ENCODE data around the gene DBP.

- no peak for TF ChIP-seq YY1 (IDR thresholded peaks at IDR 0.05; ENCODE audit: low read depth)
- no peak for TF ChIP-seq NFIC (IDR thresholded peaks at IDR 0.05)
- TF ChIP-seq USF1 (IDR thresholded peaks at IDR 0.05): no peak
- TF ChIP-seq REST (IDR thresholded peaks at IDR 0.05; ENCODE audit: low read depth): no peak
- TF ChIP-seq TAF1 (IDR thresholded peaks at IDR 0.05; ENCODE audit: low read depth): no peak
- TF ChIP-seq TEAD4 (IDR thresholded peaks at IDR 0.05): no peak
- no peak for TF ChIP-seq EP300 (IDR thresholded peaks at IDR 0.05; ENCODE audit: borderline replicate concordance)
- no peak for TF ChIP-seq MAX (IDR thresholded peaks at IDR 0.05)
- TF ChIP-seq CREB1 (IDR thresholded peaks at IDR 0.05; ENCODE audit: low read depth): no peak
- TF ChIP-seq FOXM1 (IDR thresholded peaks at IDR 0.05; ENCODE audit: borderline replicate concordance, low read depth): no peak
- no peak for TF ChIP-seq TCF12 (IDR thresholded peaks at IDR 0.05; ENCODE audit: low read depth)
- TF ChIP-seq CEBPB (IDR thresholded peaks at IDR 0.05): no peak
- no peak for TF ChIP-seq ZBTB7A (IDR thresholded peaks at IDR 0.05; ENCODE audit: low read depth)
These were observed 4.7 kb upstream of the DBP start for GRCh38 chr19:48641850-48642249.

Data from Ishikawa (cell line).